OCI-LY7 (cell line): ENCODE results near the gene GPC3. TPM values are rescaled to one million over a fixed set of nuclear protein-coding genes. Genes with fewer than 3 reads are reported as not detected.

ENCODE experiments used
- BruUV-seq: library from RNA; stranded (reverse); fragments of 400-500 nt; replicated peaks from 2 replicates; lab custom pipeline; 2021; lab: Mats Ljungman, UMichigan
- CTCF ChIA-PET: fragments of 300-600 bp; sonication (Branson Sonifier 250); formaldehyde crosslinking; loops from one replicate; lab custom pipeline; 2022; ENCODE audit warnings: antibody characterized with exemption; ENCODE audit not compliant: unreplicated experiment; lab: Charles Lee
- POLR2A ChIA-PET: fragments of 300-600 bp; sonication (Branson Sonifier 250); formaldehyde crosslinking; loops from one replicate; lab custom pipeline; 2022; ENCODE audit warnings: antibody characterized with exemption; lab: Charles Lee
- DNase-seq: peaks from one replicate; pipeline ENCODE4 v3.0.0-alpha.2; 2015; ENCODE audit warnings: low spot score
- H2AFZ ChIP-seq: fragments of 200-600 bp; sonication (generic), shearing (Covaris generic); 2 replicates; pipeline ENCODE4 v1.6.1; 2014; ENCODE audit warnings: mild to moderate bottlenecking, antibody characterized with exemption, low read length, moderate library complexity
- H3K27ac ChIP-seq: fragments of 200-600 bp; sonication (generic); 2 replicates; pipeline ENCODE4 v1.5.1; 2014; ENCODE audit warnings: mixed run types, low read depth, mild to moderate bottlenecking, moderate library complexity, low read length, inconsistent platforms; ENCODE audit not compliant: poor library complexity, severe bottlenecking
- H3K36me3 ChIP-seq: fragments of 200-600 bp; sonication (generic); 2 replicates; pipeline ENCODE4 v1.6.1; 2014; ENCODE audit warnings: mild to moderate bottlenecking, antibody characterized with exemption, low read length, moderate library complexity, mixed read lengths; ENCODE audit not compliant: insufficient read depth
- H3K4me1 ChIP-seq: fragments of 200-600 bp; sonication (generic); 2 replicates; pipeline ENCODE4 v1.5.1; 2014; ENCODE audit warnings: mild to moderate bottlenecking, low read length; ENCODE audit not compliant: insufficient read depth, poor library complexity, severe bottlenecking
- H3K4me2 ChIP-seq: fragments of 200-600 bp; sonication (generic); 2 replicates; pipeline ENCODE4 v1.6.1; 2014; ENCODE audit warnings: mild to moderate bottlenecking, low read length
- H3K4me3 ChIP-seq: fragments of 200-600 bp; sonication (generic); 2 replicates; pipeline ENCODE4 v1.5.1; 2014; ENCODE audit warnings: mild to moderate bottlenecking, low read depth, low read length; ENCODE audit not compliant: poor library complexity, severe bottlenecking
- H3K79me2 ChIP-seq: fragments of 200-600 bp; sonication (generic); 2 replicates; pipeline ENCODE4 v1.6.1; 2016; ENCODE audit warnings: low read depth, mild to moderate bottlenecking, low read length, moderate library complexity, mixed read lengths; ENCODE audit not compliant: insufficient read depth
- H3K9me2 ChIP-seq: fragments of 200-600 bp; sonication (generic); 2 replicates; pipeline ENCODE4 v1.6.1; 2016; ENCODE audit warnings: mild to moderate bottlenecking, low read length, mixed read lengths; ENCODE audit not compliant: insufficient read depth
- H3K9me3 ChIP-seq: fragments of 200-600 bp; sonication (generic); 2 replicates; pipeline ENCODE4 v1.6.1; 2014; ENCODE audit warnings: mild to moderate bottlenecking, mixed run types, low read length, mixed read lengths
- H4K20me1 ChIP-seq: fragments of 200-600 bp; sonication (generic); 2 replicates; pipeline ENCODE4 v1.6.1; 2014; ENCODE audit warnings: mild to moderate bottlenecking, antibody characterized with exemption, low read length, moderate library complexity, mixed read lengths; ENCODE audit not compliant: insufficient read depth
- EZH2phosphoT487 ChIP-seq: fragments of 200-600 bp; sonication (generic); IDR thresholded peaks from 2 replicates; pipeline ENCODE4 v1.6.1; 2018; ENCODE audit warnings: low read depth, borderline replicate concordance, mild to moderate bottlenecking, mixed run types, antibody characterized with exemption, low read length, moderate library complexity, mixed read lengths
- intact Hi-C: fragments of 100-400 bp; cut with micrococcal nuclease; formaldehyde crosslinking; loops from one replicate; pipeline ENCODE4 v1.10.0; 2022; ENCODE audit not compliant: unreplicated experiment
- total RNA-seq, 2 experiments: library from RNA; depleted of rRNA in 1 of 2; stranded (reverse); fragments of >200 nt in 1 of 2; shearing (Covaris generic) in 1 of 2; gene quantifications; 2 replicates each; pipeline ENCODE4 v1.2.3, GENCODE V29; 2014 to 2022
- TF ChIP-seq, protein P1 (sequence below): fragments of 200-600 bp; sonication (generic); conservative IDR thresholded peaks from 2 replicates; pipeline ENCODE4 v1.5.1; 2014; ENCODE audit warnings: mild to moderate bottlenecking, antibody characterized with exemption, low read length, moderate library complexity, mixed read lengths

Gene GPC3
- total RNA-seq, 2 experiments from 2014 or later = not detected

DNA sequence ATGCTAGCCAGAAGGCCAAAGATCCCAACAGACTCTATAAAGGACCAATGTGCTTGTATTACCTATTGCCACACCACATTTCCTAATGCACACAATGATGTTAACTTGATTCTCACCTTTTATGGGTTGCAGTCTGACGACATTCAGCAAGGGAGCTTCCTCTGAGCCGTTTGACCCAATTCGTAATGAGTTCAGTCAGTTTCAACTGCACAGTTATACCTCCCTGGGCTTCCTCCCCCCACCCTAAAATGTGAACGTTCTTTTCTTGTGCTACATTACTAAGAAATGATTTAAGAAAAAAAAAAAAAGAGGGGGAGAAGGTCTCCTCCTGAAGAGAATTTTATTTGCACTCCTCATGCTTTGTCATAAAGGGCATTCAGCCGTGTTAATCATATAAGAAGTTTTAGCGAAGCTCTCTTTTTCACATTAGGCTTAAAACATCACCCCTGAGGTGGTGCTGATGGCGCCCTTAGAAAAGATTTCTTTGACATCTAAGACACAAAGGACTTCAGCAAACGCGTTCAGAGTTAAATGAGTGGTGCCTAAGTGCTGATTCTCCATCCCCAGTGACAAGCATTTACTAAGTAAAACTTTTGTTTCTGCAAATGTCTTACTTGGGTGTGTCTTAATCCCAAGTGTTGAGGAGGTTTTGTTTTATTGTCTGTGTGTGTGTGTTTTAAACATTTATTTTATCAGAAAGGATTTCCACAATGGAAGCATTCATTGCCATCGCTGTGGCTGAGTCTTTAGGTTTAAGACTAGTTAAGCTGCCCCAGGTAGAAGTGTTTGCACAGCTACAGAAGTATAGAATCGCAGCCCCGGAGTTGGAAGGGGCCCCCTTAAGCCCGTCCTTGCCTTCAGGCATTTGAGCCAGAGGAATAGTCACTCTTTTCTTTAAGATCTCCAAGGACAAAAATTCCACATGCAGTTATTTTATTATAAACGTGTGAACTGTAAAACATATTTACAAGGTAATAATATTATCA lies 15.2 kb upstream of the GPC3 start:
- TF ChIP-seq EZH2phosphoT487 = no peak
- TF ChIP-seq, protein P1, sequence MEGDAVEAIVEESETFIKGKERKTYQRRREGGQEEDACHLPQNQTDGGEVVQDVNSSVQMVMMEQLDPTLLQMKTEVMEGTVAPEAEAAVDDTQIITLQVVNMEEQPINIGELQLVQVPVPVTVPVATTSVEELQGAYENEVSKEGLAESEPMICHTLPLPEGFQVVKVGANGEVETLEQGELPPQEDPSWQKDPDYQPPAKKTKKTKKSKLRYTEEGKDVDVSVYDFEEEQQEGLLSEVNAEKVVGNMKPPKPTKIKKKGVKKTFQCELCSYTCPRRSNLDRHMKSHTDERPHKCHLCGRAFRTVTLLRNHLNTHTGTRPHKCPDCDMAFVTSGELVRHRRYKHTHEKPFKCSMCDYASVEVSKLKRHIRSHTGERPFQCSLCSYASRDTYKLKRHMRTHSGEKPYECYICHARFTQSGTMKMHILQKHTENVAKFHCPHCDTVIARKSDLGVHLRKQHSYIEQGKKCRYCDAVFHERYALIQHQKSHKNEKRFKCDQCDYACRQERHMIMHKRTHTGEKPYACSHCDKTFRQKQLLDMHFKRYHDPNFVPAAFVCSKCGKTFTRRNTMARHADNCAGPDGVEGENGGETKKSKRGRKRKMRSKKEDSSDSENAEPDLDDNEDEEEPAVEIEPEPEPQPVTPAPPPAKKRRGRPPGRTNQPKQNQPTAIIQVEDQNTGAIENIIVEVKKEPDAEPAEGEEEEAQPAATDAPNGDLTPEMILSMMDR = no peak
- Histone ChIP-seq H3K9me2 (no peaks in the 10 kb centered on the region), H4K20me1 (no peaks in the 10 kb centered on the region), H3K4me3 (no peak overlapping the region), H3K4me2 (no peak overlapping the region), H3K79me2 (no peaks in the 10 kb centered on the region), H3K36me3 (no peaks in the 10 kb centered on the region), H2AFZ (no peak overlapping the region), H3K9me3 (no peaks in the 10 kb centered on the region), H3K27ac (no peak overlapping the region), H3K4me1 (no peaks in the 10 kb centered on the region)
- BruUV-seq = no TSS peak
- CTCF ChIA-PET = no interaction called here
- DNase-seq = no peak
- POLR2A ChIA-PET = no interaction called here
- intact Hi-C loops = no loop called here

DNA sequence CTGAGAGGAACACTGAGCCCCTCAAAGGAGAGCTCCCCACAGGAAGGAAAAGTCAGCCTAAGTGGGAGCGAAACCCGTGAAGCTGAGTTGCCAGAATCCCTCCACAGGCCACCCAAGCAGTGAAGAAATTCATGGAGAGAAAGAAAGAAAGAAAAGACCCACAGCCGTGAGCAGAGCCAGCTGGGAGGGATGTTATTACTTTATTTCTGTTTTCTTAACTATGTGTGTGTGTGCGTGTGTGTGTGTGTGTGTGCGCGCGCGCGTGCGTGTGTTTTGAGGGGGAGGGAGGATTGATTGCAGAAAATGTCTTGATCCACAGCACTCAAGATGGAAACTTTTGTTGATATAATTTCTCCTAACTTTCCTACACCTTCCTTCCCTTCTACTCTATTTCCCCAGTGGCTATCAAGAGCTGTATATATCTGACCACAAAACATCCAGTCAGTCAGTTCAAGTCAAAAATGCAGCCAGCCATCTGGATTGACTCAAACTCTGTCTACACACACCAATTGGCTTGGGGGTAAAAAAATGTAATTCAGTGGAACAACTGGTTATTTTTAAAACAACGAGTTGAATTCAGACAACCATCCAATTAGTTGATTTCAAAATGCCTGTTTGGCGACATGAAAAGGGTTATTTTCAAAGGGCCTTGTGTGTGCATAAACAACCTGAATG lies 13.8 kb upstream of the GPC3 start:
- Histone ChIP-seq H4K20me1 (no peaks in the 10 kb centered on the region), H3K36me3 (no peaks in the 10 kb centered on the region), H3K9me2 (no peaks in the 10 kb centered on the region), H3K27ac (no peak overlapping the region), H3K4me3 (no peak overlapping the region), H3K4me1 (no peaks in the 10 kb centered on the region), H2AFZ (no peak overlapping the region), H3K4me2 (no peak overlapping the region), H3K79me2 (no peaks in the 10 kb centered on the region), H3K9me3 (no peaks in the 10 kb centered on the region)
- ChIA-PET POLR2A (no interaction called here), CTCF (no interaction called here)
- no TSS peak for BruUV-seq
- TF ChIP-seq, protein P1 = no peak
- no peak for TF ChIP-seq EZH2phosphoT487
- intact Hi-C loops = no loop called here
- no peak for DNase-seq
